Heart left ventricle (tissue), 16 donors: ENCODE data around the gene XKR7. TPM values are rescaled to one million over a fixed set of nuclear protein-coding genes. Genes with fewer than 3 reads are reported as not detected.

Source experiments
- ATAC-seq, 4 donors: fragments of 200-7000 bp; cut with Tn5 transposase; one replicate each; pipeline ENCODE4 v1.9.1; 2020 to 2022; ENCODE audit warnings: moderate library complexity in 4 of 4, mild to moderate bottlenecking in 3 of 4, moderate number of reproducible peaks in 1 of 4
- DNase-seq, 5 donors: peaks; one replicate each; pipeline ENCODE4 v3.0.0-alpha.2; 2020
- H3K27ac ChIP-seq, 12 donors: fragments of 200-600 bp; sonication (generic) in 4 of 12; one replicate each; pipeline versions ENCODE4 v1.5.0 to v1.8.0; 2016 to 2022; ENCODE audit warnings: mild to moderate bottlenecking in 2 of 12
- H3K27me3 ChIP-seq, 9 donors: fragments of 200-600 bp; sonication (generic) in 2 of 9; one replicate each; pipeline versions ENCODE4 v1.5.1 to v1.8.0; 2016 to 2022; ENCODE audit warnings: mild to moderate bottlenecking in 3 of 9
- H3K36me3 ChIP-seq, 9 donors: fragments of 200-600 bp; sonication (generic) in 2 of 9; one replicate each; pipeline versions ENCODE4 v1.5.0 to v1.8.0; 2018 to 2022; ENCODE audit warnings: mild to moderate bottlenecking in 2 of 9
- H3K4me1 ChIP-seq, 12 donors: fragments of 200-600 bp; sonication (generic) in 4 of 12; one replicate each; pipeline versions ENCODE4 v1.5.0 to v1.8.0; 2016 to 2022; ENCODE audit warnings: mild to moderate bottlenecking in 3 of 12
- H3K4me3 ChIP-seq, 12 donors: fragments of 200-600 bp; sonication (generic) in 4 of 12; one replicate each; pipeline versions ENCODE4 v1.5.0 to v1.8.0; 2017 to 2022; ENCODE audit warnings: mild to moderate bottlenecking in 9 of 12, moderate library complexity in 4 of 12
- H3K9me3 ChIP-seq, 12 donors: fragments of 200-600 bp; sonication (generic) in 4 of 12; one replicate each; pipeline versions ENCODE4 v1.5.0 to v1.8.0; 2016 to 2022; ENCODE audit warnings: mild to moderate bottlenecking in 1 of 12
- CTCF ChIP-seq, 12 donors: fragments of 200-600 bp; sonication (generic) in 4 of 12; IDR thresholded peaks; one replicate each; pipeline versions ENCODE4 v1.5.0 to v1.8.0; 2018 to 2022; ENCODE audit warnings: antibody characterized with exemption in 12 of 12, mild to moderate bottlenecking in 5 of 12
- POLR2A ChIP-seq, 2 donors: fragments of 450-650 bp; IDR thresholded peaks; one replicate each; pipeline ENCODE4 v1.6.1; 2017; ENCODE audit warnings: antibody characterized with exemption in 2 of 2, mild to moderate bottlenecking in 2 of 2, moderate library complexity in 2 of 2
- WGBS, 4 donors: extraction: QIAGEN DNeasy Blood & Tissue Kit in 2 of 4; methylation state at CpG; one replicate each; pipeline versions ENCODE4 v1.1.5 to v1.1.7; 2013 to 2018; 5-methylcytosine and 5-hydroxymethylcytosine counted together
- intact Hi-C, 10 donors: fragments of 100-400 bp; cut with DNase I; formaldehyde crosslinking; loops; one replicate each; pipeline versions ENCODE4 v1.11.1 to v1.14.2; 2022
- polyA plus RNA-seq, 2 donors: library from polyadenylated mRNA; stranded (reverse); fragments of 200-250 nt; gene quantifications; one replicate each; pipeline ENCODE4 v1.2.3, GENCODE V29; 2013
- total RNA-seq, 9 donors: library from RNA; depleted of rRNA in 2 of 9; stranded (reverse); fragments of >200 nt in 2 of 9; fragmentation: NEBNext Ultra II Directional in 3 of 9; extraction: Animal tissue kit (Norgen Biotek cat#: 25700) in 3 of 9; gene quantifications; one replicate each; pipeline versions ENCODE4 v1.1.0 to v1.2.4, GENCODE V29; 2016 to 2023
- donor health status: ischemic (EF 13 %, LVEDD 7.1; RV severe dilation, severe dysfunction).
- donor health status: healthy with polysubstance abuse.
- donor health status: DM: no; HTN: yes; CAD: no.
- donor health status: DM: no; HTN: no; CAD: no.
- donor health status: ischemic (EF 25% LVEDD 6.9; RV normal size, moderate dysfunction).
- donor health status: ischemic (EF 25% LVEDD 5.7; RV mildly dilated, moderate dysfunction).
- donor health status: healthy.
- donor health status: DM: yes; HTN: yes; CAD: no.
- donor health status: ischemic (EF 35%, LVEDD 5.7; RV mildly dilated, moderate dysfunction).
- donor health status: nonischemic (EF 11% LVEDD 7.7; RV severe dilation, severe dysfunction).
- donor health status: DM: yes; HTN: yes; CAD: no.
- donor health status: PGD.
- donor health status: ischemic (EF 29% LVEDD 5.4; RV normal size, mild dysfunction).
- donor health status: nonischemic (EF 23%, LVEDD 6.1; RV moderate dilation, normal function).

Gene XKR7
- total and polyA plus RNA-seq, 11 donors, result not detected

GRCh38 chr20:32019563-32020463 is 51.9 kb downstream of the XKR7 start:
- Histone ChIP-seq H3K4me3 (peak overlapping the region in 11 of 12 donors; percentile 24 to 67 (median 56)), H3K9me3 (no peaks in the 10 kb centered on the region), H3K4me1 (peaks cover 0 to 35% (median 10%) of the 10 kb centered on the region in 12 donors), H3K36me3 (peaks cover 0 to 15% (median 0%) of the 10 kb centered on the region in 9 donors), H3K27ac (peak overlapping the region in 4 of 12 donors; percentile 3 to 64 (median 54)), H3K27me3 (peaks cover 0 to 79% (median 33%) of the 10 kb centered on the region in 9 donors)
- ATAC-seq, result no peak
- TF ChIP-seq CTCF (IDR thresholded peaks at IDR 0.05) (no peak), POLR2A (IDR thresholded peaks at IDR 0.05) (no peak)
- intact Hi-C loops, result no loop called here
- DNase-seq, result no peak
- 33 to 42% (median 37%) methylated on average over 11 of the region's 11 CpGs for WGBS, 4 donors

- Histone ChIP-seq H3K9me3 (no peaks in the 10 kb centered on the region), H3K36me3 (peaks cover 0 to 25% (median 5%) of the 10 kb centered on the region in 9 donors), H3K27me3 (peaks cover 0 to 70% (median 33%) of the 10 kb centered on the region in 9 donors), H3K4me1 (peaks cover 0 to 30% (median 10%) of the 10 kb centered on the region in 12 donors), H3K27ac (no peak overlapping the region), H3K4me3 (no peak overlapping the region)
- 80 to 88% (median 84%) methylated on average over 4 of the region's 4 CpGs for WGBS, 4 donors
- intact Hi-C loops, result no loop called here
- DNase-seq (no peak), ATAC-seq (no peak)
- TF ChIP-seq POLR2A (IDR thresholded peaks at IDR 0.05) (no peak), CTCF (IDR thresholded peaks at IDR 0.05) (no peak)
Observed at GRCh38 chr20:32021091-32021490, 53.1 kb downstream of the XKR7 start.

GRCh38 chr20:32024683-32025295 is 56.8 kb downstream of the XKR7 start:
- 87 to 94% (median 91%) methylated on average over 6 of the region's 6 CpGs for WGBS, 4 donors
- no peaks in the 10 kb centered on the region for H3K9me3 ChIP-seq
- H3K27me3 ChIP-seq, result peaks cover 0 to 43% (median 13%) of the 10 kb centered on the region in 9 donors
- ATAC-seq (no peak), DNase-seq (no peak)
- H3K36me3 ChIP-seq, result peaks cover 0 to 49% (median 10%) of the 10 kb centered on the region in 9 donors
- TF ChIP-seq CTCF (IDR thresholded peaks at IDR 0.05), result no peak
- no peak for TF ChIP-seq POLR2A (IDR thresholded peaks at IDR 0.05)
- no peak overlapping the region for H3K4me3 ChIP-seq
- intact Hi-C loops, result no loop called here
- peaks cover 0 to 12% (median under 1%) of the 10 kb centered on the region in 12 donors for H3K4me1 ChIP-seq
- H3K27ac ChIP-seq, result no peak overlapping the region

- peaks cover 0 to 49% (median 10%) of the 10 kb centered on the region in 9 donors for H3K36me3 ChIP-seq
- no peak overlapping the region for H3K27ac ChIP-seq
- peaks cover 0 to 15% (median 7%) of the 10 kb centered on the region in 12 donors for H3K4me1 ChIP-seq
- peaks cover 0 to 23% (median 4%) of the 10 kb centered on the region in 9 donors for H3K27me3 ChIP-seq
- ATAC-seq (no peak), DNase-seq (no peak)
- intact Hi-C loops, result no loop called here
- H3K9me3 ChIP-seq, result no peaks in the 10 kb centered on the region
- no peak overlapping the region for H3K4me3 ChIP-seq
- WGBS, 4 donors, result 92 to 98% (median 96%) methylated on average over 3 of the region's 3 CpGs
- TF ChIP-seq CTCF (IDR thresholded peaks at IDR 0.05) (no peak), POLR2A (IDR thresholded peaks at IDR 0.05) (no peak)
Observed at GRCh38 chr20:32027643-32028042, 59.7 kb downstream of the XKR7 start.
